GM10248 (cell line): ENCODE data around the gene GMDS.
A peak's percentile ranks its signal among the peaks of the same experiment; 100 is the strongest.

Experiments
- CTCF ChIA-PET: fragments of 300-600 bp; sonication (Branson Sonifier 250); formaldehyde crosslinking; extraction: SDS; loops from one replicate; lab custom pipeline; 2021; ENCODE audit warnings: antibody characterized with exemption; lab: Yijun Ruan, JAX
- POLR2A ChIA-PET: fragments of 350-650 bp; sonication (Branson Sonifier 250); formaldehyde crosslinking; extraction: SDS; loops from one replicate; lab custom pipeline; 2020; ENCODE audit warnings: antibody characterized with exemption; lab: Yijun Ruan, JAX
- DNase-seq: peaks from one replicate; pipeline ENCODE4 v3.0.0; 2012; ENCODE audit errors: extremely low spot score
- CTCF ChIP-seq: IDR thresholded peaks from 2 replicates; pipeline ENCODE4 v1.5.1; 2012; ENCODE audit warnings: mild to moderate bottlenecking, low read depth; ENCODE audit errors: extremely low read depth, missing control alignments, control extremely low read depth

Gene GMDS

DNA sequence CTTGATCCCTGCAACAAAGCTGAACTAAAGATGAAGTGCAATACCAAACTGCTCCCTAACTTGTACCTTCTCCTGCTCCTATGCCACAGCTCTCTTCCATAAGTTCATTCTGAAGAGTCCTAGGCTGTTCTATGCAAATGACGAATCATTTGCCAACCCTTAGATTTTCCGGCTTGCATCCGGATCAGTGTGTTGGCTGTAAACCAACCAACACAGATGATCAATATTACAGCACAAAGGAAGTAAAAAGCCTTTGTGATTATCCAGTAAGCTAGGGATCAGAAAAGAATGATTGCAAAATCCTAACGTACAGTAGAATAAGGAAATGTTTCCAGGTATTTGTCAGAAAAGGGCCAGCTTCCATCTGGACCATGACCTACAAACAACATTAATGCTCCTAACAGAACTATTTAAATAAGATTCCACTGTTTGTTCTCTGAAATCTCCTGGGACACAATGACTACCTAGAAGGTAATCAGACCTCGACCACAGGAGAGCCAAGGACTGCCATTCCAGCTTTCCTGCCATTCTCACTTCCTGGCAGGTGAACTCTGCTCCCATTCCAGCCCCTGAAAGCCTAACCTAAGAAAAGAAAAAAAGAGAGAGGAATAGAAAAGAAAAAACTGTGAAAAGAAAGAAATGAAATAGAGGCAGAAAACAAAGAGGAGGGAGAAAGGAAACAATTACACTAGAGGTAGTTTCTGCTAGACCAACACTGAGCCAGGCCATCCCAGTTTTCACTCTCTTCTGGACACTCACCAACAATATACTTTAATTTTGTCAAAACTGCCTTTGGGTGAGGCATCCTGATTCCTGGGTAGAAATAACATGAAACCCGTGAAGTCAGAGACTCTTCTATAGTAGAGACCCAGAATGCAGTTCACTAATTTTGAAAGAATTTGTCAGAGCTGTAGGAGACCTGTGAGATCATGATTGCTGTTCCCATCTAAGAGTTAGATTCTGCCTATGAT, 19.7 kb downstream of the GMDS start:
- CTCF ChIA-PET, result interaction anchor here (0.9 to 2.3 kb wide), 3 partner anchors 12 to 18 kb away, joined by 3 to 6 read pairs (median 5); no protein-coding TSS in a partner anchor
- no peak for DNase-seq
- POLR2A ChIA-PET, result no interaction called here
- TF ChIP-seq CTCF, result no peak

- POLR2A ChIA-PET, result no interaction called here
- TF ChIP-seq CTCF, result no peak
- CTCF ChIA-PET, result interaction anchor here (0.9 to 2.3 kb wide), 3 partner anchors 13 to 17 kb away, joined by 3 to 6 read pairs (median 5); no protein-coding TSS in a partner anchor
- no peak for DNase-seq
Observed at GRCh38 chr6:2224847-2225382, 20.5 kb downstream of the GMDS start.

GRCh38 chr6:2222275-2222842, 23.0 kb downstream of the GMDS start:
- POLR2A ChIA-PET, result no interaction called here
- CTCF ChIA-PET, result interaction anchor here (0.9 to 8.5 kb wide), 3 partner anchors 14 to 626 kb away, joined by 3 to 70 read pairs (median 3); no protein-coding TSS in a partner anchor
- DNase-seq, result no peak
- TF ChIP-seq CTCF, result no peak

DNA sequence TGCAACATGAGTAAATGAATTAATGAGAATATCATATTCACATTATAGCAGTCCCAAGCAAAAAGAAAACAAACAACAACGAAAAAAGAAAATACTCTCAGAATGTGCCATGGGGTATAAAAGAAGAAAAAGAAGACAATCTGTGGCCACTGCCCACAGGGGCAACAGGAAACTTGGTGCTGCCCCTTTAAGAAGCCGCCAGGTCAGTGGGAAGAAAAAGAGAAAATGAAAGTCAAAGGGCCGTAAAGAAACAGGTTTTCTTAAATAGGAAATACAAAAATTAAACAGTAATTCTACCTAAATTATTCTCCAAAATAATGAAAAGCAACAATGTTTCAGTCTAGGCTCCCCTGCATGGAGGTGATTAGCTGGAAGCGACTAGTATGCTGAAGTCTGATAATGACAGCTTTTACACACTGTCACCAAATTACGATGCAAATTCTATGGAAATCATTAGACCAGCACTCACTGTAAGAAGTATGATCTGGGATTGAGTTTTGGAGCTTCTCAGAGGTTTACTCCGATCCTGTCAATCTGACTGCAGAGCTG, 23.6 kb downstream of the GMDS start:
- ChIA-PET CTCF (interaction anchor here (0.9 to 8.5 kb wide), 2 partner anchors 13 to 625 kb away, joined by 3 to 70 read pairs; no protein-coding TSS in a partner anchor), POLR2A (no interaction called here)
- DNase-seq, result peak; percentile 64
- TF ChIP-seq CTCF, result no peak

DNA sequence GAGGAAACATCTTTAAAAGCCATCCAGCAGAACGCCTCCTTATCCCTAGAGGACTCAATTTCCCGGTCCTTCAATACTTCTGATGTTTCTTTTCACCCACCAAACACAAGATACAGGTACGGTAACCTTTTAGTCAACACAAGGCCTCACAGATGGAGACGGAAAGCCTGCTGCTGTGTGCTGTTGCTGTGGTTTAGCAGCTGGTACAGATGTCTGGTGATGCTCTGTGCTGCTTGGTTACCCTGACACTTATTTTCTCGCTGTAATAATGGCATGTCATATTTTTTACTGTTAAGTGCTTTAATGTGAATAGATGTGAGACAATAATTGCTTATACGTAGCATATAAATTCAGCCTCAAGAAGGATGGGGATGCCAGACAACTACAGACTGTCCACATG, 25.3 kb downstream of the GMDS start:
- ChIA-PET CTCF (interaction anchor here (8.5 kb wide), 1 partner anchor 11 kb away, joined by 70 read pairs; no protein-coding TSS in a partner anchor), POLR2A (interaction anchor here (0.6 kb wide), 1 partner anchor 17 kb away, joined by 3 read pairs; no protein-coding TSS in a partner anchor)
- no peak for TF ChIP-seq CTCF
- no peak for DNase-seq

- POLR2A ChIA-PET, result no interaction called here
- CTCF ChIA-PET, result interaction anchor here (1.4 to 8.5 kb wide), 2 partner anchors 10 to 22 kb away, joined by 3 to 70 read pairs; no protein-coding TSS in a partner anchor
- no peak for DNase-seq
- no peak for TF ChIP-seq CTCF
Observed at GRCh38 chr6:2218866-2219265, 26.5 kb downstream of the GMDS start.
